Spleen (tissue), 7 donors: ENCODE data around the gene ZNF254.

Source experiments
- CTCF ChIP-seq, 11 experiments: fragments of 200-600 bp in 7 of 11; fragments of 450-650 bp in 4 of 11; sonication (generic) in 4 of 11; IDR thresholded peaks in 8 of 11; conservative IDR thresholded peaks in 3 of 11; 1 replicate in 7 of 11; 2 replicates in 4 of 11; pipeline versions ENCODE4 v1.4.0 to v1.8.0; 2016 to 2021; ENCODE audit warnings: antibody characterized with exemption in 11 of 11, inconsistent platforms in 4 of 11, mild to moderate bottlenecking in 1 of 11
- POLR2AphosphoS5 ChIP-seq, 3 donors: sonication (generic); formaldehyde crosslinking; IDR thresholded peaks; one replicate each; pipeline ENCODE4 v1.5.1; 2017; ENCODE audit warnings: antibody characterized with exemption in 3 of 3
- donor health status: DM: no; HTN: no; CAD: no; lungs with moderate emphysema.
- donor health status: DM: no; HTN: no; CAD: no.
- donor health status: DM: no; HTN: no; CAD: no.

- TF ChIP-seq POLR2AphosphoS5 (IDR thresholded peaks at IDR 0.05): no peak
- no peak for TF ChIP-seq CTCF (IDR thresholded peaks at IDR 0.05 in 8 of 11, conservative IDR thresholded peaks at IDR 0.05 in 3 of 11)
These were observed 12.1 kb upstream of the ZNF254 start for GRCh38 chr19:24074720-24075454.
